ENCODE data around the gene RFTN1. TPM values are rescaled to one million over a fixed set of nuclear protein-coding genes. Genes with fewer than 3 reads are reported as not detected.
A peak's percentile ranks its signal among the peaks of the same experiment; 100 is the strongest.

The RFTN1 gene
- total RNA-seq, 2 experiments from 2014 or later = 81.8 to 152 TPM

DNA sequence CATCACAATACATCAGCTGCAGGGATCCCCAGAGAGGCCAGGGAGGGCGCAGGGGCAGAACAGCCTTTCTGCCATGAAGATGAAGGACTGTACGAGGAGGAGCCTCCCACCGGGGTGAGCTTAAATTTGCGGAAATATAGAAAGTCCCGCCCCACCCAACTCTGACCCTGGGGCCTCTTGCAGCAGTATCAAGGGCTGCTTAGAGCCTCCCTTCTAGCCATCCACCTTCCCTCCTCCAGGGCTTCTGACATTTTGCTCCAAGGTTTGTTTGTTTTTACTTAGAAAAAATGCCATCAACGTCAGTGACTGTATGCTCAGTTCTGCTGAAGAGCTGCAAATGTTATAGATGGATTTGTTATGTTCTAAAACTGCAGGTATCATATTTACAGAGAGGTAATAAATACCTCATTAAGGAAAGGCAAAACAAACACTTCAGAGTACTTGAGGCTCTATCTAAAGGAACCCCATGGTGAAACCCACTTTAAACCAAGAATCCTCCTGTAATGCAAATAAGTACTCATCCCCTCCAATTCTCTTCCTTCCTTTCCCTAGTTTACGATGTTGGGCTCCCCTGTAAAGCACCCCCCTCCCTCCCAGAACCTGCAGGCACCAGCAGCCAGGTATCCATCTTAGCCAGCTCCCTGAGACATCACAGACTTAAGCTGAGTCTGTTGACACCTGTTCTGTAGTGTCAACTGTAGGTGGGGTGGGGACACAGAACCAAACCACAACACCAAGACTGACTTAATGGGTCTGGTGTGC lies 30.5 kb downstream of the RFTN1 start:
- no TSS peak for BruUV-seq (replicated peaks)
- intact Hi-C loops (cut with micrococcal nuclease; ENCODE audit: unreplicated experiment) = loop anchor here (1.0 kb wide), 2 partner anchors 28 to 52 kb away; no protein-coding TSS in a partner anchor
- H3K36me3 ChIP-seq (ENCODE audit: insufficient read depth, low read length) = peaks cover 86% of the 10 kb centered on the region

DNA sequence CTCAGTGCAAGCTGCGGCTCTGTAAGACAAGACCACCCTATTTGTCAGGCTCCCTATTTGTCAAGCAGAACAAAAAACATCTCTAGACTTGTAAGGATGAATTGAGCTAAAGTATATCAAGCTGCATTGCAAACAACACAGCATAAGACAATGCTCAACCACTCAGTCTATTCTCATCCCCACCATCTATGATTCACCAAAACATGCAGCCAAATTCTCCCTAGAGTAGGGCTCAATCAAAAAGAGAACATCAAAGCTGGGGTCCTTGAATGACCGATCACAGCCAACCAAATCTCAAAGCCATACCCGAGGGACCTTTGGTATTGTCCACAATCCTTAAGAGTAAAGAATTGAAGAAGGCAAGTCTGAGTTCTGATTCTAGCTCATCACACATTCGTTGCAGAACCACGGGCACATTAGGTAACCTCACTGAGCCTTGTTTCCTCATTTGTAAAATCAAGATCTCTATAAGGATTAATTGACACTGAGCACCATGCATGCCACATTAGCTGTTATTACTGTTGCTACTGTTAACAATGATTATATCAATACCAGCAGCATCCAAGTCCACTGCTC lies 31.2 kb downstream of the RFTN1 start:
- no peak for TF ChIP-seq EZH2phosphoT487 (IDR thresholded peaks at IDR 0.05; ENCODE audit: borderline replicate concordance, low read depth, low read length)
- TF ChIP-seq, protein P1, sequence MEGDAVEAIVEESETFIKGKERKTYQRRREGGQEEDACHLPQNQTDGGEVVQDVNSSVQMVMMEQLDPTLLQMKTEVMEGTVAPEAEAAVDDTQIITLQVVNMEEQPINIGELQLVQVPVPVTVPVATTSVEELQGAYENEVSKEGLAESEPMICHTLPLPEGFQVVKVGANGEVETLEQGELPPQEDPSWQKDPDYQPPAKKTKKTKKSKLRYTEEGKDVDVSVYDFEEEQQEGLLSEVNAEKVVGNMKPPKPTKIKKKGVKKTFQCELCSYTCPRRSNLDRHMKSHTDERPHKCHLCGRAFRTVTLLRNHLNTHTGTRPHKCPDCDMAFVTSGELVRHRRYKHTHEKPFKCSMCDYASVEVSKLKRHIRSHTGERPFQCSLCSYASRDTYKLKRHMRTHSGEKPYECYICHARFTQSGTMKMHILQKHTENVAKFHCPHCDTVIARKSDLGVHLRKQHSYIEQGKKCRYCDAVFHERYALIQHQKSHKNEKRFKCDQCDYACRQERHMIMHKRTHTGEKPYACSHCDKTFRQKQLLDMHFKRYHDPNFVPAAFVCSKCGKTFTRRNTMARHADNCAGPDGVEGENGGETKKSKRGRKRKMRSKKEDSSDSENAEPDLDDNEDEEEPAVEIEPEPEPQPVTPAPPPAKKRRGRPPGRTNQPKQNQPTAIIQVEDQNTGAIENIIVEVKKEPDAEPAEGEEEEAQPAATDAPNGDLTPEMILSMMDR (conservative IDR thresholded peaks at IDR 0.05; ENCODE audit: low read length) = no peak
- peaks cover 86% of the 10 kb centered on the region for H3K36me3 ChIP-seq (ENCODE audit: insufficient read depth, low read length)

More for the DNA sequence above, 30.5 kb downstream of the RFTN1 start:
- Histone ChIP-seq H2AFZ (ENCODE audit: low read length) (no peak overlapping the region), H3K4me1 (ENCODE audit: insufficient read depth, low read length, poor library complexity, severe bottlenecking) (peaks cover 74% of the 10 kb centered on the region), H3K4me3 (ENCODE audit: low read depth, low read length, poor library complexity, severe bottlenecking) (peak overlapping the region; percentile 50), H3K9me2 (ENCODE audit: insufficient read depth, low read length) (no peaks in the 10 kb centered on the region), H3K9me3 (ENCODE audit: low read length) (peaks cover 3% of the 10 kb centered on the region; the same call in 1 of the 2 replicates), H4K20me1 (ENCODE audit: insufficient read depth, low read length) (0 out of 2 replicates have a peak, but pooled peaks cover 4% of the 10 kb centered on the region), H3K27ac (ENCODE audit: low read depth, low read length, poor library complexity, severe bottlenecking) (peak overlapping the region; percentile 77), H3K4me2 (ENCODE audit: low read length) (peak overlapping the region; percentile 67), H3K79me2 (ENCODE audit: insufficient read depth, low read depth, low read length) (peaks cover 100% of the 10 kb centered on the region)
- POLR2A ChIA-PET = interaction anchor here (0.5 to 8.4 kb wide), 24 partner anchors 9 to 1393 kb away, joined by 3 to 69 read pairs (median 4); no protein-coding TSS in a partner anchor
- DNase-seq (ENCODE audit: low spot score) = peak; percentile 82
- CTCF ChIA-PET (ENCODE audit: unreplicated experiment) = interaction anchor here (0.6 to 1.4 kb wide), 9 partner anchors 11 to 636 kb away, joined by 3 to 9 read pairs (median 4); no protein-coding TSS in a partner anchor
- TF ChIP-seq, protein P1 (conservative IDR thresholded peaks at IDR 0.05; ENCODE audit: low read length) = peak; percentile 37; the same call in 1 of the 2 replicates
- TF ChIP-seq EZH2phosphoT487 (IDR thresholded peaks at IDR 0.05; ENCODE audit: borderline replicate concordance, low read depth, low read length) = no peak

More for the DNA sequence above, 31.2 kb downstream of the RFTN1 start:
- H3K4me3 ChIP-seq (ENCODE audit: low read depth, low read length, poor library complexity, severe bottlenecking) = peak overlapping the region; percentile 50
- BruUV-seq (replicated peaks) = no TSS peak
- H3K9me2 ChIP-seq (ENCODE audit: insufficient read depth, low read length) = no peaks in the 10 kb centered on the region
- peak overlapping the region; percentile 67 for H3K4me2 ChIP-seq (ENCODE audit: low read length)
- peaks cover 100% of the 10 kb centered on the region for H3K79me2 ChIP-seq (ENCODE audit: insufficient read depth, low read depth, low read length)
- peak overlapping the region; percentile 77 for H3K27ac ChIP-seq (ENCODE audit: low read depth, low read length, poor library complexity, severe bottlenecking)
- peaks cover 9% of the 10 kb centered on the region for H3K9me3 ChIP-seq (ENCODE audit: low read length)
- peaks cover 70% of the 10 kb centered on the region for H3K4me1 ChIP-seq (ENCODE audit: insufficient read depth, low read length, poor library complexity, severe bottlenecking)
- intact Hi-C loops (cut with micrococcal nuclease; ENCODE audit: unreplicated experiment) = loop anchor here (1.0 kb wide), 2 partner anchors 29 to 51 kb away; no protein-coding TSS in a partner anchor
- H4K20me1 ChIP-seq (ENCODE audit: insufficient read depth, low read length) = 0 out of 2 replicates have a peak, but pooled peaks cover 4% of the 10 kb centered on the region
- ChIA-PET POLR2A (interaction anchor here (0.5 to 8.4 kb wide), 22 partner anchors 10 to 1393 kb away, joined by 3 to 69 read pairs (median 6); no protein-coding TSS in a partner anchor), CTCF (ENCODE audit: unreplicated experiment) (interaction anchor here (0.7 to 1.4 kb wide), 8 partner anchors 12 to 116 kb away, joined by 3 to 9 read pairs (median 4); no protein-coding TSS in a partner anchor)
- no peak for DNase-seq (ENCODE audit: low spot score)
- no peak overlapping the region for H2AFZ ChIP-seq (ENCODE audit: low read length)

Data from OCI-LY7 (cell line).